Fibroblast of lung (primary cell): Measurements from ENCODE around the gene PTOV1.

ENCODE experiments used
- EZH2 ChIP-seq: IDR thresholded peaks from 2 replicates; pipeline ENCODE4 v1.5.1; 2012; ENCODE audit warnings: low read length, control low read depth, mild to moderate bottlenecking; ENCODE audit errors: missing control alignments
- TF ChIP-seq, protein P1 (sequence below), 2 donors: IDR thresholded peaks in 1 of 2; conservative IDR thresholded peaks in 1 of 2; 1 replicate in 1 of 2; 2 replicates in 1 of 2; pipeline ENCODE4 v1.5.1; 2011 to 2012; ENCODE audit warnings: low read length in 2 of 2, control low read depth in 1 of 2, inconsistent platforms in 1 of 2, low read depth in 1 of 2, mild to moderate bottlenecking in 1 of 2

DNA sequence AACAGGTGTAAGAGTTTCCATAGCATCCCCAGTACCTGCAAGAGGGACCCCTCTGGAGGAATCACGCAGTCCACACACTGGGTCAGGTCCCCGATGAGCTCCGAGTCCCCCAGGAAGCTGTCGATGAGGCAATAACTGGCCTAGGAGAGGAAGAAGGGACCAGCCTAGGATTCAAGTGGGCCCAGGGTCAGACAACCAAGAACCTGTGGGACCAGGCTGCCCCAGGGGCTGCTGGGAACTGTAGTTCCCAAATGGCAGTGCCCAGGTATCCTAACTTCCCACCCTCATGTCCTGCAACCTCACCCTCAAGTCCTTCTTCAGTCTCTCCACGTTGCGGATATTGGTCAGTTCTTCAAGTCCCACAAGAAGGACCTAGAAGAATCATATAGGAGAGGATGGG lies 39.6 kb upstream of the PTOV1 start:
- TF ChIP-seq, protein P1, sequence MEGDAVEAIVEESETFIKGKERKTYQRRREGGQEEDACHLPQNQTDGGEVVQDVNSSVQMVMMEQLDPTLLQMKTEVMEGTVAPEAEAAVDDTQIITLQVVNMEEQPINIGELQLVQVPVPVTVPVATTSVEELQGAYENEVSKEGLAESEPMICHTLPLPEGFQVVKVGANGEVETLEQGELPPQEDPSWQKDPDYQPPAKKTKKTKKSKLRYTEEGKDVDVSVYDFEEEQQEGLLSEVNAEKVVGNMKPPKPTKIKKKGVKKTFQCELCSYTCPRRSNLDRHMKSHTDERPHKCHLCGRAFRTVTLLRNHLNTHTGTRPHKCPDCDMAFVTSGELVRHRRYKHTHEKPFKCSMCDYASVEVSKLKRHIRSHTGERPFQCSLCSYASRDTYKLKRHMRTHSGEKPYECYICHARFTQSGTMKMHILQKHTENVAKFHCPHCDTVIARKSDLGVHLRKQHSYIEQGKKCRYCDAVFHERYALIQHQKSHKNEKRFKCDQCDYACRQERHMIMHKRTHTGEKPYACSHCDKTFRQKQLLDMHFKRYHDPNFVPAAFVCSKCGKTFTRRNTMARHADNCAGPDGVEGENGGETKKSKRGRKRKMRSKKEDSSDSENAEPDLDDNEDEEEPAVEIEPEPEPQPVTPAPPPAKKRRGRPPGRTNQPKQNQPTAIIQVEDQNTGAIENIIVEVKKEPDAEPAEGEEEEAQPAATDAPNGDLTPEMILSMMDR (conservative IDR thresholded peaks at IDR 0.05 in 1 of 2, IDR thresholded peaks at IDR 0.05 in 1 of 2; ENCODE audit: low read depth in 1 of 2, low read length in 2 of 2): no peak
- no peak for TF ChIP-seq EZH2
